Body of pancreas (tissue), 4 donors: ENCODE results near the gene COX19. TPM values are rescaled to one million over a fixed set of nuclear protein-coding genes. Genes with fewer than 3 reads are reported as not detected.
"Not testable (repeated sequence)": the region's sequence is repeated elsewhere in the genome, so short reads cannot be mapped to it uniquely, and the experiment has no call there.

Experiments
- ATAC-seq: fragments of 150-250 bp; one replicate; pipeline ENCODE4 v1.9.1; 2016
- DNase-seq, 4 donors: peaks; one replicate each; pipeline ENCODE4 v3.0.0-alpha.2; 2019
- H3K27ac ChIP-seq, 4 donors: fragments of 200-600 bp; sonication (generic); 1 replicate in 3 of 4; 2 replicates in 1 of 4; pipeline versions ENCODE4 v1.5.1 to v1.6.1; 2016 to 2019; ENCODE audit warnings: mild to moderate bottlenecking in 1 of 4, mixed read lengths in 1 of 4, moderate library complexity in 1 of 4
- H3K27me3 ChIP-seq, 2 donors: fragments of 200-600 bp; sonication (generic); one replicate each; pipeline ENCODE4 v1.6.0; 2016; ENCODE audit warnings: mild to moderate bottlenecking in 1 of 2
- H3K36me3 ChIP-seq, 2 donors: fragments of 200-600 bp; sonication (generic); replicated peaks in 1 of 2; 2 replicates each; pipeline ENCODE4 v1.5.1; 2016; ENCODE audit warnings: low read depth in 2 of 2; ENCODE audit not compliant: insufficient read depth in 1 of 2
- H3K4me1 ChIP-seq: fragments of 200-600 bp; sonication (generic); one replicate; pipeline ENCODE4 v1.6.0; 2016
- H3K4me3 ChIP-seq, 2 donors: fragments of 200-600 bp; sonication (generic); 1 replicate in 1 of 2; 2 replicates in 1 of 2; pipeline ENCODE4 v1.5.1; 2016 to 2019
- H3K9me3 ChIP-seq, 3 donors: fragments of 200-600 bp; sonication (generic); 1 replicate in 2 of 3; 2 replicates in 1 of 3; pipeline ENCODE4 v1.5.1; 2016
- POLR2A ChIP-seq, 3 donors: fragments of 450-650 bp; IDR thresholded peaks; one replicate each; pipeline ENCODE4 v1.6.1; 2016; ENCODE audit warnings: antibody characterized with exemption in 3 of 3, mild to moderate bottlenecking in 2 of 3
- WGBS, 2 donors: methylation state at CpG; one replicate each; pipeline ENCODE4 v1.1.5; 2017; 5-methylcytosine and 5-hydroxymethylcytosine counted together
- intact Hi-C: fragments of 100-400 bp; cut with DNase I; formaldehyde crosslinking; loops from one replicate; pipeline ENCODE4 v1.15.1; 2023
- total RNA-seq, 2 donors: library from RNA; depleted of rRNA; stranded (reverse); fragments of >200 nt; gene quantifications; one replicate each; pipeline ENCODE4 v1.1.0, GENCODE V29; 2016
- TF ChIP-seq, protein P1 (sequence below), 7 experiments: fragments of 450-650 bp in 4 of 7; fragments of 200-600 bp in 3 of 7; sonication (generic) in 3 of 7; IDR thresholded peaks; one replicate each; pipeline ENCODE4 v1.5.1; 2016 to 2019; ENCODE audit warnings: antibody characterized with exemption in 7 of 7

The COX19 gene
- total RNA-seq, 2 donors from 2014 or later = 9.6 to 25.1 TPM

DNA sequence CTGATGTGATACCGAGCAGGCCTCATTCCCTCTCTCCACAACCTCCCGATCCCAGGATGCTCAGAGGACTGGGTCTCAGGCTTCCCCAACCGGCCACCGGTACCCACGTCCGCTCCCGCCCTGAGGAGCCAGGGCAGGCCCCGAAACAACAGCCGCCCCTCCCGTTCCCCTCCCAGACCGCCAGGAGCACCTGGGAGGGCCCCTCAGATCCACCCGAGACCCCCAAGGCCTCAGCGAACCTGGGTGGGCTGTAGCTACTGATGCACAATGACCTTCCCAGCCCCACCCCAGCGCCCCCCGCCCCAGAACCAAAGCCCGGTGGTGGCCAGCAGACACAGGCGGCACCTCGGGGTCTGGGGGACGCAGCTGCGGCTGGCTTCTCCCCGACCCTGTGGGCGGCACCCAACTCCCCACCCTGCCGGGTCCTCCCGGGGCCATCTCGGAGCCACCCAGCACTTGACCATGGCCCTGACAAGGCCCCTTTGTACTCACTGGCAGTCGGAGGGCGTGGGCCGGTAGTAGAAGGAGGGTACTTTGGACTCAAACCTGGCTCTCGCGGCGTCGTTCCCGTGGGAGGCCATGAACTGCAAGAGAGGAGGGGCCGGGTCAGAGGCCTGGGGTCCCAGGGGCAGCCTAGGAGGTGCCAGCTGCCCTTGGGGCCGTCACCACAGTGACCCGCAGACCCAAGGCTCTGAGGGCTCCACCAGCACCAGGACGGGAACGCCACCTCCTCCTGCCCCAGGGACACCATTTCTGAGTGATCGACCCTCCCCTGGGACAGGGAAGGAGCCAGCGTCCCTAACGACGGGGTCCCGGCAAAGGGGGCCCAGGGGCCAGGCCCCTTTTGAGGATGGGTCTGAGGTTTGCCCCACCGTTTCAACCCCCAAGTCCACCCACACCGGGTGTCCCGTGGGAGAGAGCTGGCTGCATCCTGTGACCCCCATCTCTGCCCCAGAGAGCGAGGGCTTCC lies 49.0 kb downstream of the COX19 start:
- Histone ChIP-seq H3K36me3 (no peaks in the 10 kb centered on the region), H3K27ac (no peak overlapping the region), H3K27me3 (no peaks in the 10 kb centered on the region), H3K9me3 (no peaks in the 10 kb centered on the region), H3K4me3 (no peak overlapping the region), H3K4me1 (no peaks in the 10 kb centered on the region)
- TF ChIP-seq, protein P1, sequence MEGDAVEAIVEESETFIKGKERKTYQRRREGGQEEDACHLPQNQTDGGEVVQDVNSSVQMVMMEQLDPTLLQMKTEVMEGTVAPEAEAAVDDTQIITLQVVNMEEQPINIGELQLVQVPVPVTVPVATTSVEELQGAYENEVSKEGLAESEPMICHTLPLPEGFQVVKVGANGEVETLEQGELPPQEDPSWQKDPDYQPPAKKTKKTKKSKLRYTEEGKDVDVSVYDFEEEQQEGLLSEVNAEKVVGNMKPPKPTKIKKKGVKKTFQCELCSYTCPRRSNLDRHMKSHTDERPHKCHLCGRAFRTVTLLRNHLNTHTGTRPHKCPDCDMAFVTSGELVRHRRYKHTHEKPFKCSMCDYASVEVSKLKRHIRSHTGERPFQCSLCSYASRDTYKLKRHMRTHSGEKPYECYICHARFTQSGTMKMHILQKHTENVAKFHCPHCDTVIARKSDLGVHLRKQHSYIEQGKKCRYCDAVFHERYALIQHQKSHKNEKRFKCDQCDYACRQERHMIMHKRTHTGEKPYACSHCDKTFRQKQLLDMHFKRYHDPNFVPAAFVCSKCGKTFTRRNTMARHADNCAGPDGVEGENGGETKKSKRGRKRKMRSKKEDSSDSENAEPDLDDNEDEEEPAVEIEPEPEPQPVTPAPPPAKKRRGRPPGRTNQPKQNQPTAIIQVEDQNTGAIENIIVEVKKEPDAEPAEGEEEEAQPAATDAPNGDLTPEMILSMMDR (IDR thresholded peaks at IDR 0.05) = no peak
- no peak for TF ChIP-seq POLR2A (IDR thresholded peaks at IDR 0.05)
- ATAC-seq (no peak), DNase-seq (peak; percentile 2 to 12 (median 8))
- 78 to 91% methylated on average over 4 to 45 of the region's 47 CpGs for WGBS, 2 donors
- intact Hi-C loops = no loop called here

- Histone ChIP-seq H3K36me3 (no peaks in the 10 kb centered on the region), H3K4me1 (no peaks in the 10 kb centered on the region), H3K27ac (no peak overlapping the region), H3K4me3 (no peak overlapping the region), H3K9me3 (no peaks in the 10 kb centered on the region), H3K27me3 (no peaks in the 10 kb centered on the region)
- TF ChIP-seq, protein P1 (IDR thresholded peaks at IDR 0.05) = no peak
- TF ChIP-seq POLR2A (IDR thresholded peaks at IDR 0.05) = no peak
- 66 to 90% methylated on average over 11 to 12 of the region's 18 CpGs for WGBS, 2 donors
- intact Hi-C loops = no loop called here
- peak; percentile 18 to 50 (median 24) for DNase-seq
- no peak for ATAC-seq
Measured at GRCh38 chr7:925601-926000, 49.7 kb downstream of the COX19 start.

- intact Hi-C loops = no loop called here
- peak; percentile 8 to 38 (median 9) for DNase-seq
Measured at GRCh38 chr7:924541-925231, 50.7 kb downstream of the COX19 start.

GRCh38 chr7:924042-924441 lies 51.3 kb downstream of the COX19 start:
- H3K27ac ChIP-seq, H3K36me3 ChIP-seq, H3K27me3 ChIP-seq, intact Hi-C loops, H3K4me1 ChIP-seq, ATAC-seq, H3K4me3 ChIP-seq, H3K9me3 ChIP-seq: not testable (repeated sequence)
- WGBS, 2 donors = 60 to 97% methylated on average over 1 to 6 of the region's 25 CpGs
- DNase-seq = peak in 2 of 4 donors; percentile 1 to 5

More at GRCh38 chr7:924541-925231, 50.7 kb downstream of the COX19 start:
- H3K27ac ChIP-seq = no peak overlapping the region
- H3K4me3 ChIP-seq = no peak overlapping the region
- no peak for ATAC-seq
- no peaks in the 10 kb centered on the region for H3K27me3 ChIP-seq
- H3K9me3 ChIP-seq = no peaks in the 10 kb centered on the region
- no peaks in the 10 kb centered on the region for H3K4me1 ChIP-seq
- TF ChIP-seq POLR2A (IDR thresholded peaks at IDR 0.05) = no peak
- TF ChIP-seq, protein P1 (IDR thresholded peaks at IDR 0.05) = no peak
- H3K36me3 ChIP-seq = no peaks in the 10 kb centered on the region
- 66 to 76% methylated on average over 12 to 24 of the region's 24 CpGs for WGBS, 2 donors
